SJSA1 (cell line): ENCODE measurements around the gene PRPH2. TPM values are rescaled to one million over a fixed set of nuclear protein-coding genes. Genes with fewer than 3 reads are reported as not detected.

Experiments
- DNase-seq, 2 experiments: peaks; one replicate each; pipeline ENCODE4 v3.0.0-alpha.2; 2015 to 2020; ENCODE audit warnings: low spot score in 2 of 2, low read depth in 1 of 2
- H3K27ac ChIP-seq: fragments of 250-450 bp; sonication (Bioruptor Pico); 2 replicates; pipeline ENCODE4 v1.5.1; 2020; ENCODE audit warnings: mild to moderate bottlenecking, moderate library complexity
- H3K27me3 ChIP-seq: fragments of 250-450 bp; sonication (Bioruptor Pico); replicated peaks from 2 replicates; pipeline ENCODE4 v1.5.1; 2020; ENCODE audit warnings: mild to moderate bottlenecking, moderate library complexity
- H3K36me3 ChIP-seq: fragments of 250-450 bp; sonication (Bioruptor Pico); 2 replicates; pipeline ENCODE4 v1.5.1; 2020; ENCODE audit warnings: mild to moderate bottlenecking
- H3K4me1 ChIP-seq: fragments of 250-450 bp; sonication (Bioruptor Pico); replicated peaks from 2 replicates; pipeline ENCODE4 v1.6.1; 2021; ENCODE audit warnings: mild to moderate bottlenecking
- H3K4me3 ChIP-seq: fragments of 250-450 bp; sonication (Bioruptor Pico); 2 replicates; pipeline ENCODE4 v1.5.1; 2020; ENCODE audit warnings: mild to moderate bottlenecking
- H3K9me3 ChIP-seq: fragments of 250-450 bp; sonication (Bioruptor Pico); replicated peaks from 2 replicates; pipeline ENCODE4 v1.5.1; 2020; ENCODE audit warnings: mild to moderate bottlenecking
- total RNA-seq: library from RNA; depleted of rRNA; stranded (reverse); fragments of >200 nt; shearing (Covaris generic); gene quantifications from 2 replicates; pipeline ENCODE4 v1.2.3, GENCODE V29; 2014; rRNA removed

Gene PRPH2
- total RNA-seq, 1 experiment from 2014 or later, result not detected

- no peak for DNase-seq
- H3K27me3 ChIP-seq, result no peaks in the 10 kb centered on the region
- H3K36me3 ChIP-seq, result peaks cover 70% of the 10 kb centered on the region
- no peak overlapping the region for H3K4me3 ChIP-seq
- H3K27ac ChIP-seq, result no peak overlapping the region
- H3K4me1 ChIP-seq, result no peaks in the 10 kb centered on the region
- no peaks in the 10 kb centered on the region for H3K9me3 ChIP-seq
Observed at GRCh38 chr6:42664718-42665117, 57.7 kb downstream of the PRPH2 start.

- no peaks in the 10 kb centered on the region for H3K9me3 ChIP-seq
- DNase-seq, result peak; percentile 65 to 70
- H3K36me3 ChIP-seq, result peaks cover 77% of the 10 kb centered on the region
- H3K4me1 ChIP-seq, result no peaks in the 10 kb centered on the region
- no peak overlapping the region for H3K4me3 ChIP-seq
- no peaks in the 10 kb centered on the region for H3K27me3 ChIP-seq
- no peak overlapping the region for H3K27ac ChIP-seq
Observed at GRCh38 chr6:42661540-42662153, 60.8 kb downstream of the PRPH2 start.

GRCh38 chr6:42659806-42660205, 62.6 kb downstream of the PRPH2 start:
- no peak overlapping the region for H3K4me3 ChIP-seq
- H3K27ac ChIP-seq, result no peak overlapping the region
- DNase-seq, result no peak
- no peaks in the 10 kb centered on the region for H3K27me3 ChIP-seq
- H3K36me3 ChIP-seq, result peaks cover 72% of the 10 kb centered on the region
- H3K9me3 ChIP-seq, result no peaks in the 10 kb centered on the region
- no peaks in the 10 kb centered on the region for H3K4me1 ChIP-seq

- Histone ChIP-seq H3K27ac (no peak overlapping the region), H3K4me1 (no peaks in the 10 kb centered on the region), H3K36me3 (peaks cover 70% of the 10 kb centered on the region), H3K27me3 (no peaks in the 10 kb centered on the region), H3K9me3 (no peaks in the 10 kb centered on the region), H3K4me3 (no peak overlapping the region)
- no peak for DNase-seq
Observed at GRCh38 chr6:42653851-42654250, 68.5 kb downstream of the PRPH2 start.

GRCh38 chr6:42652024-42652746, 70.2 kb downstream of the PRPH2 start:
- H3K4me1 ChIP-seq, result no peaks in the 10 kb centered on the region
- H3K9me3 ChIP-seq, result no peaks in the 10 kb centered on the region
- H3K4me3 ChIP-seq, result no peak overlapping the region
- no peak overlapping the region for H3K27ac ChIP-seq
- peaks cover 60% of the 10 kb centered on the region for H3K36me3 ChIP-seq
- H3K27me3 ChIP-seq, result no peaks in the 10 kb centered on the region
- DNase-seq, result no peak

Other genes starting within 250 kb of the PRPH2 start
- gene UBR2, start 158.6 kb downstream of the PRPH2 start, total RNA-seq, result 15.6 and 19.5 TPM in 2 replicates
- gene TBCC, start 23.5 kb upstream of the PRPH2 start, total RNA-seq, result 51.0 and 73.6 TPM in 2 replicates
- 2.2 and 4.0 TPM in 2 replicates for gene BICRAL, start 59.5 kb upstream of the PRPH2 start, total RNA-seq
- gene RPL7L1, start 157.0 kb upstream of the PRPH2 start, total RNA-seq, result 90.0 and 114 TPM in 2 replicates
- not detected in 2 replicates for gene PTCRA, start 193.5 kb upstream of the PRPH2 start, total RNA-seq
- gene CNPY3, start 206.9 kb upstream of the PRPH2 start, total RNA-seq, result 34.3 and 55.2 TPM in 2 replicates
- gene GNMT, start 238.2 kb upstream of the PRPH2 start, total RNA-seq, result 0.58 TPM in 1 of 2 replicates, not detected in the other